HEK293 (cell line): ENCODE results near the gene RIBC2.

Experiments used
- CTCF ChIA-PET: fragments of 350-600 bp; formaldehyde crosslinking; extraction: SDS; loops from one replicate; lab custom pipeline; 2021; ENCODE audit warnings: antibody characterized with exemption; lab: Yijun Ruan, JAX
- POLR2A ChIA-PET: fragments of 300-600 bp; formaldehyde crosslinking; extraction: SDS; loops from one replicate; lab custom pipeline; 2020; ENCODE audit warnings: antibody characterized with exemption, inconsistent platforms; lab: Yijun Ruan, JAX
- H3K27ac ChIP-seq: fragments of 200-500 bp; sonication (Bioruptor generic); 2 replicates; pipeline ENCODE4 v1.5.1; 2014; ENCODE audit warnings: low read depth, low read length, control low read depth, inconsistent platforms; ENCODE audit errors: extremely low read depth
- H3K36me3 ChIP-seq, 2 experiments: fragments of 200-500 bp in 1 of 2; sonication (Bioruptor generic) in 1 of 2; 1 replicate in 1 of 2; 2 replicates in 1 of 2; pipeline ENCODE4 v1.5.1; 2014 to 2017; ENCODE audit warnings: inconsistent platforms in 2 of 2, low read length in 2 of 2; ENCODE audit not compliant: control insufficient read depth in 2 of 2, insufficient read depth in 1 of 2
- H3K4me1 ChIP-seq: fragments of 200-500 bp; sonication (Bioruptor generic); 2 replicates; pipeline ENCODE4 v1.5.1; 2014; ENCODE audit warnings: mild to moderate bottlenecking, low read length, inconsistent platforms; ENCODE audit not compliant: control insufficient read depth, insufficient read depth
- H3K4me3 ChIP-seq: 2 replicates; pipeline ENCODE4 v1.5.1; 2011; ENCODE audit warnings: low read depth, mild to moderate bottlenecking, control low read depth, low read length, moderate library complexity
- H3K9me3 ChIP-seq: fragments of 200-500 bp; sonication (Bioruptor generic); 2 replicates; pipeline ENCODE4 v1.5.1; 2014; ENCODE audit warnings: low read depth, low read length, inconsistent platforms; ENCODE audit not compliant: control insufficient read depth, insufficient read depth
- MEIS1 ChIP-seq: sonication (generic); formaldehyde crosslinking; IDR thresholded peaks from 2 replicates; pipeline ENCODE4 v1.8.1; 2022; ENCODE audit warnings: missing genetic modification reagents, mild to moderate bottlenecking, borderline replicate concordance
- SCRT2 ChIP-seq: fragments of 450-650 bp; formaldehyde crosslinking; IDR thresholded peaks from 2 replicates; pipeline ENCODE4 v1.5.1; 2016; ENCODE audit warnings: missing biosample characterization, missing genetic modification characterization
- TRIM28 ChIP-seq: IDR thresholded peaks from 2 replicates; pipeline ENCODE4 v1.6.1; 2011; ENCODE audit warnings: low read length, control low read depth, borderline replicate concordance
- WT1 ChIP-seq: fragments of 450-650 bp; formaldehyde crosslinking; IDR thresholded peaks from 2 replicates; pipeline ENCODE4 v1.5.1; 2016; ENCODE audit warnings: missing biosample characterization, missing genetic modification characterization
- ZBTB1 ChIP-seq: fragments of 450-650 bp; formaldehyde crosslinking; IDR thresholded peaks from 2 replicates; pipeline ENCODE4 v1.5.1; 2016; ENCODE audit warnings: missing biosample characterization, missing genetic modification characterization
- ZBTB17 ChIP-seq: fragments of 450-650 bp; formaldehyde crosslinking; IDR thresholded peaks from 2 replicates; pipeline ENCODE4 v1.5.1; 2016; ENCODE audit warnings: missing biosample characterization, missing genetic modification characterization
- ZBTB21 ChIP-seq: fragments of 450-650 bp; formaldehyde crosslinking; IDR thresholded peaks from 2 replicates; pipeline ENCODE4 v1.5.1; 2017; ENCODE audit warnings: missing biosample characterization, missing genetic modification characterization
- ZBTB7A ChIP-seq: fragments of 450-650 bp; formaldehyde crosslinking; IDR thresholded peaks from 2 replicates; pipeline ENCODE4 v1.5.1; 2016; ENCODE audit warnings: low read depth, missing biosample characterization, missing genetic modification characterization
- ZFP41 ChIP-seq: fragments of 450-650 bp; formaldehyde crosslinking; IDR thresholded peaks from 2 replicates; pipeline ENCODE4 v1.5.1; 2016; ENCODE audit warnings: missing biosample characterization, missing genetic modification characterization, borderline replicate concordance
- ZNF169 ChIP-seq: fragments of 450-650 bp; formaldehyde crosslinking; IDR thresholded peaks from 2 replicates; pipeline ENCODE4 v1.5.1; 2016; ENCODE audit warnings: missing biosample characterization, missing genetic modification characterization
- ZNF202 ChIP-seq: fragments of 450-650 bp; formaldehyde crosslinking; IDR thresholded peaks from 2 replicates; pipeline ENCODE4 v1.5.1; 2016; ENCODE audit warnings: missing biosample characterization, missing genetic modification characterization, borderline replicate concordance
- ZNF292 ChIP-seq: fragments of 450-650 bp; formaldehyde crosslinking; IDR thresholded peaks from 2 replicates; pipeline ENCODE4 v1.5.1; 2016; ENCODE audit warnings: low read depth, missing biosample characterization, missing genetic modification characterization, borderline replicate concordance
- ZNF350 ChIP-seq: fragments of 450-650 bp; formaldehyde crosslinking; IDR thresholded peaks from 2 replicates; pipeline ENCODE4 v1.5.0; 2017; ENCODE audit warnings: missing biosample characterization, mild to moderate bottlenecking, missing genetic modification characterization
- ZNF354C ChIP-seq: fragments of 450-650 bp; formaldehyde crosslinking; IDR thresholded peaks from 2 replicates; pipeline ENCODE4 v1.5.1; 2016; ENCODE audit warnings: missing biosample characterization, missing genetic modification characterization, low read depth, borderline replicate concordance
- ZNF37A ChIP-seq: fragments of 450-650 bp; IDR thresholded peaks from 2 replicates; pipeline ENCODE4 v1.5.1; 2018; ENCODE audit warnings: missing biosample characterization, missing genetic modification characterization
- ZNF600 ChIP-seq: fragments of 450-650 bp; formaldehyde crosslinking; IDR thresholded peaks from 2 replicates; pipeline ENCODE4 v1.5.1; 2016; ENCODE audit warnings: missing biosample characterization, missing genetic modification characterization
- ZNF623 ChIP-seq: fragments of 450-650 bp; formaldehyde crosslinking; IDR thresholded peaks from 2 replicates; pipeline ENCODE4 v1.5.1; 2016; ENCODE audit warnings: missing biosample characterization, missing genetic modification characterization
- ZNF664 ChIP-seq: fragments of 450-650 bp; formaldehyde crosslinking; IDR thresholded peaks from 2 replicates; pipeline ENCODE4 v1.5.1; 2016; ENCODE audit warnings: missing biosample characterization, missing genetic modification characterization
- ZNF701 ChIP-seq: fragments of 450-650 bp; formaldehyde crosslinking; IDR thresholded peaks from 2 replicates; pipeline ENCODE4 v1.5.1; 2016; ENCODE audit warnings: missing biosample characterization, missing genetic modification characterization
- ZNF747 ChIP-seq: fragments of 450-650 bp; formaldehyde crosslinking; IDR thresholded peaks from 2 replicates; pipeline ENCODE4 v1.5.1; 2016; ENCODE audit warnings: missing biosample characterization, missing genetic modification characterization
- ZNF76 ChIP-seq: fragments of 450-650 bp; formaldehyde crosslinking; IDR thresholded peaks from 2 replicates; pipeline ENCODE4; 2016; ENCODE audit warnings: low read depth, missing biosample characterization, missing genetic modification characterization, borderline replicate concordance
- ZNF768 ChIP-seq: fragments of 450-650 bp; formaldehyde crosslinking; IDR thresholded peaks from 2 replicates; pipeline ENCODE4 v1.5.1; 2018; ENCODE audit warnings: missing biosample characterization, mild to moderate bottlenecking, missing genetic modification characterization
- ZNF837 ChIP-seq: fragments of 450-650 bp; formaldehyde crosslinking; IDR thresholded peaks from 2 replicates; pipeline ENCODE4 v1.5.1; 2016; ENCODE audit warnings: missing biosample characterization, missing genetic modification characterization
- ZSCAN23 ChIP-seq: fragments of 450-650 bp; formaldehyde crosslinking; IDR thresholded peaks from 2 replicates; pipeline ENCODE4 v1.5.1; 2016; ENCODE audit warnings: missing biosample characterization, missing genetic modification characterization
- ZXDB ChIP-seq: fragments of 450-650 bp; formaldehyde crosslinking; IDR thresholded peaks from 2 replicates; pipeline ENCODE4 v1.5.1; 2016; ENCODE audit warnings: missing biosample characterization, missing genetic modification characterization
- TF ChIP-seq, protein P1 (sequence below): fragments of 450-650 bp; formaldehyde crosslinking; IDR thresholded peaks from 2 replicates; pipeline ENCODE4 v1.5.1; 2016; ENCODE audit warnings: missing biosample characterization, missing genetic modification characterization
- TF ChIP-seq, protein P2 (sequence below): fragments of 450-650 bp; formaldehyde crosslinking; IDR thresholded peaks from 2 replicates; pipeline ENCODE4 v1.5.1; 2016; ENCODE audit warnings: missing biosample characterization, missing genetic modification characterization, borderline replicate concordance
- TF ChIP-seq, protein P3 (sequence below): fragments of 450-650 bp; formaldehyde crosslinking; IDR thresholded peaks from 2 replicates; pipeline ENCODE4 v1.5.1; 2017; ENCODE audit warnings: missing biosample characterization, missing genetic modification characterization

The RIBC2 gene

DNA sequence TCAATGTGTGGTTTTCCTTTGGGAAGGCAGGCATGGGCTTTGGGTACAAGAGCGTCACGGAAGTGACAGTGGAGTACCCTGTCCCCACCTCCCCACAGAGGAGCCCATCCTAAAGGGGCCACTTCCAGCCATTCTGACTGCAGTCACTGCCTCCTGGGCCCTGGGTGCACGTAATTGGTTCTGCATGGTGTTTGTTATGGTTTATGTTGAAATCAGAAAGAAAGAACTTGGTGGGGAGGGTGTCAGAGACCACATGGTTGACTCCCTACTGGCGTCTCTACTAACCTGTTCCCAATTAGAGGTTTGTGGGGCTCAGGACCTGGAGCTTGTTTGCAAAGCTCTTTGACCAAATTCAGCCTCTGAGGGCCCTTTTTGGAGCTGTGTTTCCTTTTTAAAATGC, 40.8 kb downstream of the RIBC2 start (continued):
- TF ChIP-seq ZBTB7A = no peak
- no peak for TF ChIP-seq ZNF354C (tag by site-specific recombination)
- TF ChIP-seq ZSCAN23 (tag by site-specific recombination) = no peak
- TF ChIP-seq ZNF747 (tag by site-specific recombination) = no peak

DNA sequence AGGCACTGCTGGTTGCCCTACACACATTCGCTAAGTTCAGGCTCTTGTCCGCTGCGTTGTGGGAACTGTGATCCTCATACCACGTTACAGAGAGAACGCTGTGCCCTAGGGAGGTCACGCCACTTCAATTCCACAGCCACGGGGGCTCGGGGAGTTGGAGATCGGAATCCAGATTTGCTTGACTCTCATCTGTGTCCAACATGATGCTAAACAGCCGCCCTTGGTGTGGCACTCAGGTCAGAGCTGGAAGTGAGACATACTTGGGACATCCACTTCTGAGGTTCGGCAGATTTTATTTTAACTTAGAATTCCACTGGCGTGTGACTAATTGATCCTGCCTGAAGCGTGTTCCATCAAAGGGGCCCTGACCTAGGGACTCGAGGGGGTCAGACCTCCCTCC, 41.7 kb downstream of the RIBC2 start:
- no peak overlapping the region for H3K27ac ChIP-seq
- H3K4me1 ChIP-seq = no peaks in the 10 kb centered on the region
- H3K4me3 ChIP-seq = no peak overlapping the region
- H3K36me3 ChIP-seq = no peaks in the 10 kb centered on the region
- ChIA-PET CTCF (interaction anchor here (1.0 to 1.2 kb wide), 2 partner anchors 12 to 13 kb away, joined by 3 to 4 read pairs; no protein-coding TSS in a partner anchor), POLR2A (no interaction called here)
- H3K9me3 ChIP-seq = no peaks in the 10 kb centered on the region
- TF ChIP-seq ZBTB17 (tag by site-specific recombination) (no peak), ZNF600 (tag by site-specific recombination) (no peak), ZNF202 (no peak), MEIS1 (CRISPR knock-in tag) (no peak), SCRT2 (tag by site-specific recombination) (no peak), WT1 (no peak), ZFP41 (tag by site-specific recombination) (no peak), ZNF169 (no peak), ZNF768 (tag by site-specific recombination) (no peak), ZXDB (tag by site-specific recombination) (no peak), ZNF623 (tag by site-specific recombination) (no peak), ZNF37A (no peak), ZNF837 (no peak), ZBTB21 (tag by site-specific recombination) (no peak), ZNF701 (tag by site-specific recombination) (no peak), ZNF76 (tag by site-specific recombination) (no peak), TRIM28 (no peak)
- TF ChIP-seq, protein P1, sequence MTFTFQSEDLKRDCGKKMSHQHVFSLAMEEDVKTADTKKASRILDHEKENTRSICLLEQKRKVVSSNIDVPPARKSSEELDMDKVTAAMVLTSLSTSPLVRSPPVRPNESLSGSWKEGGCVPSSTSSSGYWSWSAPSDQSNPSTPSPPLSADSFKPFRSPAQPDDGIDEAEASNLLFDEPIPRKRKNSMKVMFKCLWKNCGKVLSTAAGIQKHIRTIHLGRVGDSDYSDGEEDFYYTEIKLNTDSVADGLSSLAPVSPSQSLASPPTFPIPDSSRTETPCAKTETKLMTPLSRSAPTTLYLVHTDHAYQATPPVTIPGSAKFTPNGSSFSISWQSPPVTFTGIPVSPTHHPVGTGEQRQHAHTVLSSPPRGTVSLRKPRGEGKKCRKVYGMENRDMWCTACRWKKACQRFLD (tag by site-specific recombination) = no peak
- TF ChIP-seq, protein P2, sequence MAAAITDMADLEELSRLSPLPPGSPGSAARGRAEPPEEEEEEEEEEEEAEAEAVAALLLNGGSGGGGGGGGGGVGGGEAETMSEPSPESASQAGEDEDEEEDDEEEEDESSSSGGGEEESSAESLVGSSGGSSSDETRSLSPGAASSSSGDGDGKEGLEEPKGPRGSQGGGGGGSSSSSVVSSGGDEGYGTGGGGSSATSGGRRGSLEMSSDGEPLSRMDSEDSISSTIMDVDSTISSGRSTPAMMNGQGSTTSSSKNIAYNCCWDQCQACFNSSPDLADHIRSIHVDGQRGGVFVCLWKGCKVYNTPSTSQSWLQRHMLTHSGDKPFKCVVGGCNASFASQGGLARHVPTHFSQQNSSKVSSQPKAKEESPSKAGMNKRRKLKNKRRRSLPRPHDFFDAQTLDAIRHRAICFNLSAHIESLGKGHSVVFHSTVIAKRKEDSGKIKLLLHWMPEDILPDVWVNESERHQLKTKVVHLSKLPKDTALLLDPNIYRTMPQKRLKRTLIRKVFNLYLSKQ (tag by site-specific recombination) = no peak
- TF ChIP-seq, protein P3, sequence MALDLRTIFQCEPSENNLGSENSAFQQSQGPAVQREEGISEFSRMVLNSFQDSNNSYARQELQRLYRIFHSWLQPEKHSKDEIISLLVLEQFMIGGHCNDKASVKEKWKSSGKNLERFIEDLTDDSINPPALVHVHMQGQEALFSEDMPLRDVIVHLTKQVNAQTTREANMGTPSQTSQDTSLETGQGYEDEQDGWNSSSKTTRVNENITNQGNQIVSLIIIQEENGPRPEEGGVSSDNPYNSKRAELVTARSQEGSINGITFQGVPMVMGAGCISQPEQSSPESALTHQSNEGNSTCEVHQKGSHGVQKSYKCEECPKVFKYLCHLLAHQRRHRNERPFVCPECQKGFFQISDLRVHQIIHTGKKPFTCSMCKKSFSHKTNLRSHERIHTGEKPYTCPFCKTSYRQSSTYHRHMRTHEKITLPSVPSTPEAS (tag by site-specific recombination) = no peak

DNA sequence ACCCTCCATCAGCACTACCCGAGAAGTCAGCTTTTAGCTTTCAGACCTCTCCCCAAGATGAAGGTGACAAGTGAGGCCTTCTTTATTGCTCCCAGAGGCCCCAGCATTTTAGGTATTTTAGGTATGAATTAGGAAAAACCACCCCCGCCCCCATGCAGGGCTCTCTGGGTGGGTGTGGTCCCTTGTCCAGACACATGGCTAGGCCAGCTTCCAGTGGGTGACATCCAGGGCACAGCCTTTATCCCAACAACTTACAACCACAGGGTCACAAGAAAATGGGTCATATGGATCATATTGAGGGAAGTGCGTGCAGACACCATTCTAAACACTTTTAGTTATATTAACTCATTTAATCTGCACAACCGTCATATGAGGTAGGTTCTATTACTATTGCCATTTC, 42.1 kb downstream of the RIBC2 start:
- H3K27ac ChIP-seq = no peak overlapping the region
- no peak overlapping the region for H3K4me3 ChIP-seq
- ChIA-PET POLR2A (no interaction called here), CTCF (interaction anchor here (1.0 to 1.2 kb wide), 2 partner anchors 13 to 14 kb away, joined by 3 to 4 read pairs; no protein-coding TSS in a partner anchor)
- no peaks in the 10 kb centered on the region for H3K4me1 ChIP-seq
- TF ChIP-seq ZBTB21 (tag by site-specific recombination) = no peak
- no peak for TF ChIP-seq ZNF350 (tag by site-specific recombination)
- TF ChIP-seq ZNF292 (tag by site-specific recombination) = no peak
- TF ChIP-seq ZNF664 (tag by site-specific recombination) = 0 out of 2 replicates have a peak, but pooled peaks have one; percentile 14
- no peak for TF ChIP-seq ZBTB1 (tag by site-specific recombination)
- H3K36me3 ChIP-seq = no peaks in the 10 kb centered on the region
- no peaks in the 10 kb centered on the region for H3K9me3 ChIP-seq
